LNCaP clone FGC (cell line): ENCODE results near the gene DCUN1D1.
A peak's percentile ranks its signal among the peaks of the same experiment; 100 is the strongest.

Source experiments
- DNase-seq: peaks from one replicate; pipeline ENCODE4 v3.0.0-alpha.2; 2011; ENCODE audit warnings: low read depth
- H3K4me3 ChIP-seq: 2 replicates; pipeline ENCODE4 v1.5.1; 2011; ENCODE audit warnings: mild to moderate bottlenecking, low read depth, low read length, control low read depth
- CTCF ChIP-seq: IDR thresholded peaks from 2 replicates; pipeline ENCODE4 v1.5.1; 2012; ENCODE audit warnings: mild to moderate bottlenecking; ENCODE audit not compliant: control insufficient read depth, insufficient read depth; ENCODE audit errors: extremely low read depth

Gene DCUN1D1

GRCh38 chr3:182936918-182937285 lies 43.4 kb downstream of the DCUN1D1 start:
- DNase-seq = no peak
- H3K4me3 ChIP-seq = no peak overlapping the region
- no peak for TF ChIP-seq CTCF

- no peak for TF ChIP-seq CTCF
- DNase-seq = no peak
Measured at GRCh38 chr3:182936239-182936917, 44.0 kb downstream of the DCUN1D1 start.

GRCh38 chr3:182935803-182936202 lies 44.5 kb downstream of the DCUN1D1 start:
- no peak overlapping the region for H3K4me3 ChIP-seq
- no peak for DNase-seq
- TF ChIP-seq CTCF = no peak

More at GRCh38 chr3:182936239-182936917, 44.0 kb downstream of the DCUN1D1 start:
- H3K4me3 ChIP-seq = no peak overlapping the region

- no peak overlapping the region for H3K4me3 ChIP-seq
- DNase-seq = no peak
- no peak for TF ChIP-seq CTCF
Measured at GRCh38 chr3:182925944-182926337, 54.4 kb downstream of the DCUN1D1 start.

- TF ChIP-seq CTCF = no peak
- no peak for DNase-seq
- no peak overlapping the region for H3K4me3 ChIP-seq
Measured at GRCh38 chr3:182925330-182925943, 54.9 kb downstream of the DCUN1D1 start.

- no peak for TF ChIP-seq CTCF
- DNase-seq = peak; percentile 46
- no peak overlapping the region for H3K4me3 ChIP-seq
Measured at GRCh38 chr3:182921665-182922355, 58.5 kb downstream of the DCUN1D1 start.
